Left colon (tissue), 2 donors: ENCODE data around the gene RAPGEF3. TPM values are rescaled to one million over a fixed set of nuclear protein-coding genes. Genes with fewer than 3 reads are reported as not detected.
A peak's percentile ranks its signal among the peaks of the same experiment; 100 is the strongest.

ENCODE experiments used
- ATAC-seq: fragments of 200-7000 bp; cut with Tn5 transposase; one replicate; pipeline ENCODE4 v1.9.1; 2020; ENCODE audit warnings: mild to moderate bottlenecking, moderate library complexity
- DNase-seq, 2 donors: peaks; one replicate each; pipeline ENCODE4 v3.0.0-alpha.2; 2020
- intact Hi-C, 2 donors: fragments of 100-400 bp; cut with DNase I in 1 of 2; cut with micrococcal nuclease in 1 of 2; formaldehyde crosslinking; loops; one replicate each; pipeline versions ENCODE4 v1.11.2 to v1.14.0; 2022; cut with DNase I, micrococcal nuclease
- total RNA-seq, 2 donors: library from RNA; stranded (reverse); fragmentation: NEBNext Ultra II Directional; extraction: Animal tissue kit (Norgen Biotek cat#: 25700); gene quantifications; one replicate each; pipeline ENCODE4 v1.2.1, GENCODE V29; 2021
- donor health status: DM: no; HTN: no; CAD: no.
- donor health status: DM: yes; HTN: yes; CAD: no.

Gene RAPGEF3
- total RNA-seq, 2 donors from 2014 or later = 8.5 to 9.7 TPM

- DNase-seq (no peak), ATAC-seq (no peak)
- intact Hi-C loops = loop anchor here in 1 of 2 donors (5.0 kb wide), 1 partner anchor 51 kb away; no protein-coding TSS in a partner anchor
Observed at GRCh38 chr12:47768323-47768811, 9.7 kb upstream of the RAPGEF3 start.

GRCh38 chr12:47767216-47767724 is 8.6 kb upstream of the RAPGEF3 start:
- ATAC-seq = peak; percentile 78
- intact Hi-C loops = loop anchor here in 1 of 2 donors (5.0 kb wide), 1 partner anchor 50 kb away; no protein-coding TSS in a partner anchor
- peak; percentile 54 to 65 for DNase-seq

GRCh38 chr12:47766502-47767215 is 8.0 kb upstream of the RAPGEF3 start:
- DNase-seq (no peak), ATAC-seq (peak; percentile 2)
- intact Hi-C loops = loop anchor here in 1 of 2 donors (5.0 kb wide), 1 partner anchor 49 kb away; no protein-coding TSS in a partner anchor

GRCh38 chr12:47763481-47764346 is 5.0 kb upstream of the RAPGEF3 start:
- DNase-seq (no peak), ATAC-seq (no peak)
- intact Hi-C loops = no loop called here

- intact Hi-C loops = no loop called here
- no peak for ATAC-seq
- no peak for DNase-seq
Observed at GRCh38 chr12:47762850-47763465, 4.3 kb upstream of the RAPGEF3 start.

- DNase-seq (no peak), ATAC-seq (no peak)
- intact Hi-C loops = no loop called here
Observed at GRCh38 chr12:47758584-47758833, 171 bp downstream of the RAPGEF3 start.

- intact Hi-C loops = no loop called here
- ATAC-seq (no peak), DNase-seq (no peak)
Observed at GRCh38 chr12:47757840-47758583, 668 bp downstream of the RAPGEF3 start.

GRCh38 chr12:47757364-47757839 is 1.3 kb downstream of the RAPGEF3 start:
- DNase-seq (no peak), ATAC-seq (no peak)
- intact Hi-C loops = no loop called here

- intact Hi-C loops = no loop called here
- peak; percentile 79 to 86 for DNase-seq
- ATAC-seq = peak; percentile 54
Observed at GRCh38 chr12:47755655-47756562, 2.8 kb downstream of the RAPGEF3 start.

GRCh38 chr12:47754881-47755280 is 3.8 kb downstream of the RAPGEF3 start:
- DNase-seq = peak; percentile 86 to 91
- intact Hi-C loops = no loop called here
- peak; percentile 75 for ATAC-seq

- intact Hi-C loops = no loop called here
- ATAC-seq = no peak
- DNase-seq = no peak
Observed at GRCh38 chr12:47754126-47754525, 4.6 kb downstream of the RAPGEF3 start.

GRCh38 chr12:47753021-47754001 is 5.4 kb downstream of the RAPGEF3 start:
- peak; percentile 72 for ATAC-seq
- DNase-seq = peak; percentile 71 to 87

GRCh38 chr12:47752552-47752951 is 6.1 kb downstream of the RAPGEF3 start:
- intact Hi-C loops = no loop called here
- ATAC-seq (no peak), DNase-seq (no peak)

More at GRCh38 chr12:47753021-47754001, 5.4 kb downstream of the RAPGEF3 start:
- intact Hi-C loops = no loop called here

- DNase-seq = no peak
- ATAC-seq = no peak
- intact Hi-C loops = no loop called here
Observed at GRCh38 chr12:47752121-47752520, 6.6 kb downstream of the RAPGEF3 start.

- DNase-seq (no peak), ATAC-seq (no peak)
- intact Hi-C loops = no loop called here
Observed at GRCh38 chr12:47751561-47751960, 7.1 kb downstream of the RAPGEF3 start.

GRCh38 chr12:47750916-47751470 is 7.7 kb downstream of the RAPGEF3 start:
- no peak for ATAC-seq
- intact Hi-C loops = no loop called here
- no peak for DNase-seq
